Vagina (tissue), 2 donors: ENCODE measurements around the gene IDUA.

Experiments
- CTCF ChIP-seq, 3 experiments: fragments of 450-650 bp in 2 of 3; fragments of 200-600 bp in 1 of 3; sonication (generic) in 1 of 3; IDR thresholded peaks; one replicate each; pipeline ENCODE4 v1.5.1; 2017 to 2019; ENCODE audit warnings: antibody characterized with exemption in 3 of 3, mild to moderate bottlenecking in 2 of 3, moderate library complexity in 2 of 3
- POLR2A ChIP-seq, 2 donors: fragments of 450-650 bp; IDR thresholded peaks; one replicate each; pipeline ENCODE4 v1.6.1; 2017; ENCODE audit warnings: antibody characterized with exemption in 2 of 2, mild to moderate bottlenecking in 2 of 2, moderate library complexity in 2 of 2
- POLR2AphosphoS5 ChIP-seq, 2 donors: sonication (generic); formaldehyde crosslinking; IDR thresholded peaks; one replicate each; pipeline ENCODE4 v1.9.0; 2017; ENCODE audit warnings: antibody characterized with exemption in 2 of 2, mild to moderate bottlenecking in 2 of 2, low read depth in 1 of 2; ENCODE audit not compliant: insufficient read depth in 1 of 2

DNA sequence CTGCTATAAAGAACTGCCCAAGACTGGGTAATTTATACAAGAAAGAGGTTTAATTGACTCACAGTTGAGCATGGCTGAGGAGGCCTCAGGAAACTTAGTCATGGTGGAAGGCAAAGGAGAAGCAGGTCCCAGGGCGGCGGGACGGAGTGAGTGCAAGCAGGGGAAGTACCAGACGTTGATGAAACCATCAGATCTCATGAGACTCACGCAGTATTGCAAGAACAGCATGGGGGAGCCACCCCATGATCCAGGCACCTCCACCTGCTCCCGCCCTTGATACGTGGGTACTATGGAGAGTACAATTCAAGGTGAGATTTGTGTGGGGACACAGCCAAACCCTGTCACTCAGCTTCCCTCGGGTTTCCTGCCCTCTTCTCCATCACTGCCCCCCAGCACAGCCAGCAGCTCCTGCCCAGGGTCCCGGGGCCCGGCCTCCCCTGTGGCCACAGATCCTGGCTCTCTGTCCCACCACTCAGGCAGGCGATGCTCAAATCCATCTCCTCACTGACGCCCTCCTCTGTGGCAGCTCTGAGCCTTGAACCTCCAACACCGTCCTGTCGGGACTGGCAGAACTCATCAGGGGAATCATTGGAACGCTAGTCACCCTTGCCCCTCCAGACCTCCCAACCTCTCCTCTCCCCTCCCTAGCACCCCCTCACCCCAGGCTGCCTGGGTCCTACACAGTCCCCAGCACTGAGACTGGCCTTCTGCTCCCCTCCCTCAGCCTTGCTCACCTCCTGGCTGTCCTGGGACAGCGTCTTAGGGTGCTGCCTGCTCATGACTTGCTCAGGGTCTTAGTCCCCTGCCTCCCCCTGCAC is 62.1 kb downstream of the IDUA start:
- TF ChIP-seq CTCF (IDR thresholded peaks at IDR 0.05) = no peak
- TF ChIP-seq POLR2A (IDR thresholded peaks at IDR 0.05) = no peak
- no peak for TF ChIP-seq POLR2AphosphoS5 (IDR thresholded peaks at IDR 0.05; ENCODE audit: insufficient read depth in 1 of 2, low read depth in 1 of 2)
